MG63 (cell line): Measurements from ENCODE around the gene GUK1. TPM values are rescaled to one million over a fixed set of nuclear protein-coding genes. Genes with fewer than 3 reads are reported as not detected.

Experiments
- DNase-seq: peaks from one replicate; pipeline ENCODE4 v3.0.0-alpha.2; 2020
- H3K27me3 ChIP-seq: fragments of 250-450 bp; sonication (Bioruptor Pico); 2 replicates; pipeline ENCODE4 v1.5.1; 2020; ENCODE audit warnings: mild to moderate bottlenecking, moderate library complexity
- H3K36me3 ChIP-seq: fragments of 250-450 bp; sonication (Bioruptor Pico); 2 replicates; pipeline ENCODE4 v1.5.1; 2020; ENCODE audit warnings: mild to moderate bottlenecking, moderate library complexity
- H3K4me3 ChIP-seq: fragments of 250-450 bp; sonication (Bioruptor Pico); 2 replicates; pipeline ENCODE4 v1.5.1; 2020; ENCODE audit warnings: mild to moderate bottlenecking, moderate library complexity
- H3K9me3 ChIP-seq: fragments of 250-450 bp; sonication (Bioruptor Pico); 2 replicates; pipeline ENCODE4 v1.5.1; 2020; ENCODE audit warnings: mild to moderate bottlenecking, moderate library complexity
- total RNA-seq: library from RNA; depleted of rRNA; stranded (reverse); fragments of >200 nt; shearing (Covaris generic); gene quantifications from 2 replicates; pipeline ENCODE4 v1.2.3, GENCODE V29; 2014; ENCODE audit warnings: low replicate concordance; rRNA removed

Gene GUK1
- total RNA-seq, 1 experiment from 2014 or later = 425 TPM

DNA sequence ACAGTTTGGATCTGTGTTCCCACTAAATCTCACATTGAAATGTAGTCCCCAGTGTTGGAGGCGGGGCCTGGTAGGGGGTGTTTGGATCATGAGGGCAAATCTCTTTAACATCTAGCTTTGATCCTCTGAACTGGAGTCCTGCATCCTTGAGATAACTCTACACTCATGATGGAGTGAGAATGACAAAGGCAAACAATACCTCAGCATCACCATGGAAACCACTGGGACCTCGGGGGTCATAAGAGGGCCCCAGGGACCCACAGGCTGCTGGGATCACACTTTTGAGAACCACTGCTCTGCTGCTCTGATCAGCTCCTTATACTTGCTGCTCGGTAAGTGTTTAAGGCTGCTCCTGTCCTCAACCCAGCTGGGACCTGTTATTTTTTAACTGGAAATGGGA, 54.4 kb downstream of the GUK1 start:
- no peak overlapping the region for H3K4me3 ChIP-seq
- DNase-seq = no peak
- peaks cover 17% of the 10 kb centered on the region for H3K9me3 ChIP-seq
- peaks cover 5% of the 10 kb centered on the region for H3K36me3 ChIP-seq
- H3K27me3 ChIP-seq = no peaks in the 10 kb centered on the region

DNA sequence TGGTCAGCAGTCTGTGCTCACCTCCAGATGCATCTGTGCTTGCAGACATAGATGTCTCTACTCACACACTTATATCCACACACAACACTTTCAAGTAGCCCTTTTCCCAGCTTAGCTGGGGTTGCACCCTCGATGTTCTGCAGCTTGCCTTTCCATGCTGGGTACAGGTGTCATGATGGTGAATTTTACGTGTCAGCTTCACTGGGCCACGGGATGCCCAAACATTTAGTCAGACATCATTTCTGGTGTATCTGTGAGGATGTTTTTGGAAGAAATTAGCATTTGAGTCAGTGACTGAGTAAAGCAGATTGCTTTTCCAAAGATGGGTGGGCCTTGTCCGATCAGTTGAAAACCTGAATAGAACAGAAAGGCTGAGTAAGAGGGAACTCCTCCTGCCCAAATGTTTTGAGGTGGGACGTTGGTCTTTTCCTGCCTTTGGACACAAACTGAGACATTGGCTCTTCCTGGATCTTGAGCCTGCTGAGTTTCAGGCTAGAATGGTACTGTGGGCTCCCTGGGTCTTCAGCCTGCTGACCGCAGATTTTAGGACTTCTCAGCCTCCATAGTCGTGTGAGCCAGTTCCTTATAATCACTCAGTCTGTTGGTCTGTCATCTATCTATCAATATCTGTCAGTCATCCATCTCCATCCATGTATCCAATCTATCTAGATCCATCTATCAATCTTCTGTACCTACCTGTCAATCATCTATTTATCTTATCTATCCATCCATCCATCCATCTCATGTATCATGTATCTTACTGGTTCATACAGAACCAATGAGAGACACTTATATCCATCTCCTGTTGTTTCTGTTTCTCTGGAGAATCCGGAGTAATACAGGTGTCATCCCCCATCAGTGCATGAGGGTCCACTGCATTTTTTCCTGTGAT, 55.1 kb downstream of the GUK1 start:
- peaks cover 24% of the 10 kb centered on the region for H3K9me3 ChIP-seq
- H3K4me3 ChIP-seq = no peak overlapping the region
- no peaks in the 10 kb centered on the region for H3K27me3 ChIP-seq
- no peak for DNase-seq
- H3K36me3 ChIP-seq = peaks cover 7% of the 10 kb centered on the region

GRCh38 chr1:228197555-228198147, 57.6 kb downstream of the GUK1 start:
- Histone ChIP-seq H3K4me3 (no peak overlapping the region), H3K27me3 (no peaks in the 10 kb centered on the region), H3K36me3 (peaks cover 7% of the 10 kb centered on the region), H3K9me3 (peaks cover 28% of the 10 kb centered on the region)
- DNase-seq = no peak

Other genes starting within 250 kb of the GUK1 start
- gene WNT9A, start 192.3 kb upstream of the GUK1 start, total RNA-seq = 10.8 and 11.3 TPM in 2 replicates
- gene WNT3A, start 133.3 kb upstream of the GUK1 start, total RNA-seq = 0.52 TPM in 1 of 2 replicates, not detected in the other
- gene ARF1, start 57.6 kb upstream of the GUK1 start, total RNA-seq = 324 and 413 TPM in 2 replicates
- gene C1orf35, start 37.0 kb upstream of the GUK1 start, total RNA-seq = 38.6 and 39.0 TPM in 2 replicates
- gene MRPL55, start 31.0 kb upstream of the GUK1 start, total RNA-seq = 46.6 and 83.8 TPM in 2 replicates
- gene GJC2, start 9.7 kb downstream of the GUK1 start, total RNA-seq = 0.20 and 4.8 TPM in 2 replicates
- gene IBA57, start 25.5 kb downstream of the GUK1 start, total RNA-seq = 2.0 and 19.4 TPM in 2 replicates
- gene OBSCN, start 67.8 kb downstream of the GUK1 start, total RNA-seq = 1.8 and 2.8 TPM in 2 replicates